ENCODE measurements around the gene RHBDL3. TPM values are rescaled to one million over a fixed set of nuclear protein-coding genes. Genes with fewer than 3 reads are reported as not detected.

RHBDL3 gene
- total and polyA plus RNA-seq, 10 of the 15 experiments (the other 5 are each of a cell fraction or from before 2014, with no cell fraction given) = 0.04 to 0.24 (median 0.04) TPM; not detected in 5

DNA sequence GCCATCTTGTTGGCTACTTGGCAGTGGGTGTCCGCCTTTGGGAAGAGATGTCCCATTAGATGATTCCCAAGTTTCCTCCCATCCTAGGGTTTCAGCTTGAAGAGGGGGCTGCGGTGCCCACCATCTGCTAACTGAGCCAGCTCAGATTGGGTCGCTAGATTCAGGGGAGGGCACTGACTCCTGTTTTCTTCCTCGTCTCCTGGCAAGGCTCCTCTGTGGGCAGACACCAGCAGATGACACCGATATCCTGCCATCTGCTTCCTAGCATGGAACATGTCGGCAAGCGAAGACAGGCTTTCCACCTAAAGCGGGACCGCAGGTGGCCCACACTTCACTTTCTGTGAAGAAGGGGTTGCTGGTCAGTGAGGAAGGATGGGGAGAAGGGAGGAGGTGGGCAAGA lies 49.0 kb downstream of the RHBDL3 start:
- 51% methylated on average over 9 of the region's 9 CpGs for WGBS (ENCODE audit: insufficient coverage, insufficient replicate concordance, low lambda C conversion rate, missing lambda C conversion rate)
- Histone ChIP-seq H4K20me1 (ENCODE audit: control insufficient read depth, insufficient read depth) (no peaks in the 10 kb centered on the region), H3K9me3 (replicated peaks; ENCODE audit: control insufficient read depth, insufficient read depth, low read length) (no peaks in the 10 kb centered on the region), H3K9ac (ENCODE audit: control insufficient read depth, insufficient read depth, low read length) (no peak overlapping the region), H3K4me3 (no peak overlapping the region), H3K36me3 (ENCODE audit: control insufficient read depth in 2 of 2, insufficient read depth in 2 of 2, low read length in 1 of 2) (no peaks in the 10 kb centered on the region), H3K27me3 (replicated peaks in 1 of 2; ENCODE audit: control insufficient read depth in 2 of 2, insufficient read depth in 2 of 2, low read length in 1 of 2) (peaks cover 2 to 4% of the 10 kb centered on the region in 2 experiments; a peak in 3 of 4 replicates), H3K4me1 (ENCODE audit: control insufficient read depth, insufficient read depth, low read length) (no peaks in the 10 kb centered on the region), H3K4me2 (ENCODE audit: control insufficient read depth, insufficient read depth) (no peak overlapping the region), H2AFZ (ENCODE audit: control insufficient read depth, low read depth, low read length) (no peak overlapping the region), H3K79me2 (ENCODE audit: control insufficient read depth, insufficient read depth, low read length) (no peaks in the 10 kb centered on the region), H3K27ac (ENCODE audit: control insufficient read depth, insufficient read depth) (no peak overlapping the region)
- TF ChIP-seq KLF5 (IDR thresholded peaks at IDR 0.05; ENCODE audit: partially characterized antibody) (no peak), ZNF24 (IDR thresholded peaks at IDR 0.05) (no peak), IKZF1 (conservative IDR thresholded peaks at IDR 0.05) (no peak), MYC (IDR thresholded peaks at IDR 0.05; ENCODE audit: insufficient read depth, insufficient read length, insufficient replicate concordance, low read length, severe bottlenecking) (no peak), MEF2A (IDR thresholded peaks at IDR 0.05; ENCODE audit: insufficient read depth, low read depth, low read length) (no peak), NFXL1 (IDR thresholded peaks at IDR 0.05; ENCODE audit: borderline replicate concordance) (no peak), NBN (IDR thresholded peaks at IDR 0.05) (no peak), ZNF622 (IDR thresholded peaks at IDR 0.05) (no peak), TAF1 (IDR thresholded peaks at IDR 0.05; ENCODE audit: borderline replicate concordance, low read depth, low read length) (no peak), RELA (IDR thresholded peaks at IDR 0.05; ENCODE audit: borderline replicate concordance, partially characterized antibody) (no peak), NR2C1 (IDR thresholded peaks at IDR 0.05) (no peak), MEF2B (IDR thresholded peaks at IDR 0.05; ENCODE audit: partially characterized antibody, poor library complexity, severe bottlenecking) (no peak), GATAD2B (conservative IDR thresholded peaks at IDR 0.05; ENCODE audit: low read depth) (no peak)
- TF ChIP-seq, protein P1, sequence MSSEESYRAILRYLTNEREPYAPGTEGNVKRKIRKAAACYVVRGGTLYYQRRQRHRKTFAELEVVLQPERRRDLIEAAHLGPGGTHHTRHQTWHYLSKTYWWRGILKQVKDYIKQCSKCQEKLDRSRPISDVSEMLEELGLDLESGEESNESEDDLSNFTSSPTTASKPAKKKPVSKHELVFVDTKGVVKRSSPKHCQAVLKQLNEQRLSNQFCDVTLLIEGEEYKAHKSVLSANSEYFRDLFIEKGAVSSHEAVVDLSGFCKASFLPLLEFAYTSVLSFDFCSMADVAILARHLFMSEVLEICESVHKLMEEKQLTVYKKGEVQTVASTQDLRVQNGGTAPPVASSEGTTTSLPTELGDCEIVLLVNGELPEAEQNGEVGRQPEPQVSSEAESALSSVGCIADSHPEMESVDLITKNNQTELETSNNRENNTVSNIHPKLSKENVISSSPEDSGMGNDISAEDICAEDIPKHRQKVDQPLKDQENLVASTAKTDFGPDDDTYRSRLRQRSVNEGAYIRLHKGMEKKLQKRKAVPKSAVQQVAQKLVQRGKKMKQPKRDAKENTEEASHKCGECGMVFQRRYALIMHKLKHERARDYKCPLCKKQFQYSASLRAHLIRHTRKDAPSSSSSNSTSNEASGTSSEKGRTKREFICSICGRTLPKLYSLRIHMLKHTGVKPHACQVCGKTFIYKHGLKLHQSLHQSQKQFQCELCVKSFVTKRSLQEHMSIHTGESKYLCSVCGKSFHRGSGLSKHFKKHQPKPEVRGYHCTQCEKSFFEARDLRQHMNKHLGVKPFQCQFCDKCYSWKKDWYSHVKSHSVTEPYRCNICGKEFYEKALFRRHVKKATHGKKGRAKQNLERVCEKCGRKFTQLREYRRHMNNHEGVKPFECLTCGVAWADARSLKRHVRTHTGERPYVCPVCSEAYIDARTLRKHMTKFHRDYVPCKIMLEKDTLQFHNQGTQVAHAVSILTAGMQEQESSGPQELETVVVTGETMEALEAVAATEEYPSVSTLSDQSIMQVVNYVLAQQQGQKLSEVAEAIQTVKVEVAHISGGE (CRISPR knock-in tag; IDR thresholded peaks at IDR 0.05) = no peak
- TF ChIP-seq, protein P2, sequence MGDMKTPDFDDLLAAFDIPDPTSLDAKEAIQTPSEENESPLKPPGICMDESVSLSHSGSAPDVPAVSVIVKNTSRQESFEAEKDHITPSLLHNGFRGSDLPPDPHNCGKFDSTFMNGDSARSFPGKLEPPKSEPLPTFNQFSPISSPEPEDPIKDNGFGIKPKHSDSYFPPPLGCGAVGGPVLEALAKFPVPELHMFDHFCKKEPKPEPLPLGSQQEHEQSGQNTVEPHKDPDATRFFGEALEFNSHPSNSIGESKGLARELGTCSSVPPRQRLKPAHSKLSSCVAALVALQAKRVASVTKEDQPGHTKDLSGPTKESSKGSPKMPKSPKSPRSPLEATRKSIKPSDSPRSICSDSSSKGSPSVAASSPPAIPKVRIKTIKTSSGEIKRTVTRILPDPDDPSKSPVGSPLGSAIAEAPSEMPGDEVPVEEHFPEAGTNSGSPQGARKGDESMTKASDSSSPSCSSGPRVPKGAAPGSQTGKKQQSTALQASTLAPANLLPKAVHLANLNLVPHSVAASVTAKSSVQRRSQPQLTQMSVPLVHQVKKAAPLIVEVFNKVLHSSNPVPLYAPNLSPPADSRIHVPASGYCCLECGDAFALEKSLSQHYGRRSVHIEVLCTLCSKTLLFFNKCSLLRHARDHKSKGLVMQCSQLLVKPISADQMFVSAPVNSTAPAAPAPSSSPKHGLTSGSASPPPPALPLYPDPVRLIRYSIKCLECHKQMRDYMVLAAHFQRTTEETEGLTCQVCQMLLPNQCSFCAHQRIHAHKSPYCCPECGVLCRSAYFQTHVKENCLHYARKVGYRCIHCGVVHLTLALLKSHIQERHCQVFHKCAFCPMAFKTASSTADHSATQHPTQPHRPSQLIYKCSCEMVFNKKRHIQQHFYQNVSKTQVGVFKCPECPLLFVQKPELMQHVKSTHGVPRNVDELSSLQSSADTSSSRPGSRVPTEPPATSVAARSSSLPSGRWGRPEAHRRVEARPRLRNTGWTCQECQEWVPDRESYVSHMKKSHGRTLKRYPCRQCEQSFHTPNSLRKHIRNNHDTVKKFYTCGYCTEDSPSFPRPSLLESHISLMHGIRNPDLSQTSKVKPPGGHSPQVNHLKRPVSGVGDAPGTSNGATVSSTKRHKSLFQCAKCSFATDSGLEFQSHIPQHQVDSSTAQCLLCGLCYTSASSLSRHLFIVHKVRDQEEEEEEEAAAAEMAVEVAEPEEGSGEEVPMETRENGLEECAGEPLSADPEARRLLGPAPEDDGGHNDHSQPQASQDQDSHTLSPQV (IDR thresholded peaks at IDR 0.05) = no peak
- TF ChIP-seq, protein P3, sequence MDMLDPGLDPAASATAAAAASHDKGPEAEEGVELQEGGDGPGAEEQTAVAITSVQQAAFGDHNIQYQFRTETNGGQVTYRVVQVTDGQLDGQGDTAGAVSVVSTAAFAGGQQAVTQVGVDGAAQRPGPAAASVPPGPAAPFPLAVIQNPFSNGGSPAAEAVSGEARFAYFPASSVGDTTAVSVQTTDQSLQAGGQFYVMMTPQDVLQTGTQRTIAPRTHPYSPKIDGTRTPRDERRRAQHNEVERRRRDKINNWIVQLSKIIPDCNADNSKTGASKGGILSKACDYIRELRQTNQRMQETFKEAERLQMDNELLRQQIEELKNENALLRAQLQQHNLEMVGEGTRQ (IDR thresholded peaks at IDR 0.05; ENCODE audit: borderline replicate concordance, low read depth, low read length) = no peak
- CTCF ChIA-PET = interaction anchor here (7.9 kb wide), 1 partner anchor 62 kb away, joined by 132 read pairs; no protein-coding TSS in a partner anchor
- FAIRE-seq (no peak), ATAC-seq (no peak), DNase-seq (ENCODE audit: low read depth, low spot score) (no peak)
- in situ Hi-C loops (cut with MboI) = no loop called here
- RAD21 ChIA-PET (ENCODE audit: unreplicated experiment) = no interaction called here
- POLR2A ChIA-PET = no interaction called here
- no TSS peak for BruUV-seq (replicated peaks)
- SMC1A ChIA-PET (ENCODE audit: uncharacterized antibody, unreplicated experiment) = no interaction called here
- intact Hi-C loops (cut with micrococcal nuclease; ENCODE audit: unreplicated experiment) = loop anchor here (5.0 kb wide), 1 partner anchor 112 kb away; no protein-coding TSS in a partner anchor
